GM19452 (cell line): ENCODE measurements around the gene PERM1.
A peak's percentile ranks its signal among the peaks of the same experiment; 100 is the strongest.
"Not testable (repeated sequence)": the region's sequence is repeated elsewhere in the genome, so short reads cannot be mapped to it uniquely, and the experiment has no call there.

Experiments used
- ATAC-seq: cut with Tn5 transposase; IDR thresholded peaks from one replicate; pipeline ENCODE4 v1.9.1; 2021; ENCODE audit not compliant: unreplicated experiment

Gene PERM1

GRCh38 chr1:981955-982558 lies at the start of gene PERM1:
Gene PERM1, minus strand, starts transcription at chr1:982093. Its CDS starts 1,064 bp downstream, at chr1:981029.
- ATAC-seq: no peak

- not testable (repeated sequence) for ATAC-seq
These were observed 49.2 kb upstream of the PERM1 start for GRCh38 chr1:1030867-1031658.

GRCh38 chr1:1027791-1028190 lies 45.9 kb upstream of the PERM1 start:
- no peak for ATAC-seq

- ATAC-seq: no peak
These were observed 44.9 kb upstream of the PERM1 start for GRCh38 chr1:1026599-1027413.

- ATAC-seq: no peak
These were observed 43.8 kb upstream of the PERM1 start for GRCh38 chr1:1025730-1026129.

- no peak for ATAC-seq
These were observed 43.1 kb upstream of the PERM1 start for GRCh38 chr1:1024771-1025699.

GRCh38 chr1:1024149-1024770 lies 42.4 kb upstream of the PERM1 start:
- ATAC-seq: no peak

- no peak for ATAC-seq
These were observed 41.8 kb upstream of the PERM1 start for GRCh38 chr1:1023700-1024099.

GRCh38 chr1:1022302-1023009 lies 40.6 kb upstream of the PERM1 start:
- ATAC-seq: no peak

- no peak for ATAC-seq
These were observed 40.0 kb upstream of the PERM1 start for GRCh38 chr1:1021920-1022259.

- no peak for ATAC-seq
These were observed 39.4 kb upstream of the PERM1 start for GRCh38 chr1:1021010-1021919.

- ATAC-seq: peak; percentile 13
These were observed 38.6 kb upstream of the PERM1 start for GRCh38 chr1:1020415-1021009.

GRCh38 chr1:1020000-1020404 lies 38.1 kb upstream of the PERM1 start, which contains the start of gene AGRN:
Gene AGRN, plus strand, starts transcription at chr1:1020120. Its CDS starts 53 bp downstream, at chr1:1020173.
- peak; percentile 23 for ATAC-seq

GRCh38 chr1:1019122-1019999 lies 37.5 kb upstream of the PERM1 start:
- peak; percentile 56 for ATAC-seq

GRCh38 chr1:1018321-1018685 lies 36.4 kb upstream of the PERM1 start:
- ATAC-seq: not testable (repeated sequence)

- not testable (repeated sequence) for ATAC-seq
These were observed 35.8 kb upstream of the PERM1 start for GRCh38 chr1:1017397-1018320.
